ENCODE measurements around the gene IGSF9.

The IGSF9 gene

DNA sequence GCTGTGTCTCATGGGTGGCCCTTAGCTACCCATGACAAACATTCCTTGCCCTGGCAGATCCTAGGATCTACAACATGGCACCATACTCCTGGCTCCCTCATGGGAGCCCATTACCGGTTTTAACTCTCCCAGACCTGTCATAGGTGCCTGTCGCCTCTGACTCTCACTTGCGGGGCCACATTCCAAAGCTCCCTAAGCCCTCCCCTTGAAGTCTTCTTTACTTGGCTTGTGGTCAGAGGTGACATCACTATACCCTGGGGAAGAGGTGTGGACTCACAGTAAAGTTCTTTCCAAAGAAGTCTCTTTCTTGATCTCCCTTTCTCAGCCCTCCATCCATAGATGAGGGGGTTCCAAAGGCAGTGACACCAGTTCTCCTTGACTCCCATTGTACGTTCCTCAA lies 14.0 kb upstream of the IGSF9 start:
- TF ChIP-seq, protein P1, sequence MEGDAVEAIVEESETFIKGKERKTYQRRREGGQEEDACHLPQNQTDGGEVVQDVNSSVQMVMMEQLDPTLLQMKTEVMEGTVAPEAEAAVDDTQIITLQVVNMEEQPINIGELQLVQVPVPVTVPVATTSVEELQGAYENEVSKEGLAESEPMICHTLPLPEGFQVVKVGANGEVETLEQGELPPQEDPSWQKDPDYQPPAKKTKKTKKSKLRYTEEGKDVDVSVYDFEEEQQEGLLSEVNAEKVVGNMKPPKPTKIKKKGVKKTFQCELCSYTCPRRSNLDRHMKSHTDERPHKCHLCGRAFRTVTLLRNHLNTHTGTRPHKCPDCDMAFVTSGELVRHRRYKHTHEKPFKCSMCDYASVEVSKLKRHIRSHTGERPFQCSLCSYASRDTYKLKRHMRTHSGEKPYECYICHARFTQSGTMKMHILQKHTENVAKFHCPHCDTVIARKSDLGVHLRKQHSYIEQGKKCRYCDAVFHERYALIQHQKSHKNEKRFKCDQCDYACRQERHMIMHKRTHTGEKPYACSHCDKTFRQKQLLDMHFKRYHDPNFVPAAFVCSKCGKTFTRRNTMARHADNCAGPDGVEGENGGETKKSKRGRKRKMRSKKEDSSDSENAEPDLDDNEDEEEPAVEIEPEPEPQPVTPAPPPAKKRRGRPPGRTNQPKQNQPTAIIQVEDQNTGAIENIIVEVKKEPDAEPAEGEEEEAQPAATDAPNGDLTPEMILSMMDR (IDR thresholded peaks at IDR 0.05; ENCODE audit: control extremely low read depth, extremely low read depth, low read depth, missing control alignments) = no peak
- ChIA-PET CTCF (interaction anchor here (0.9 to 2.5 kb wide), 3 partner anchors 46 to 89 kb away, joined by 3 to 11 read pairs (median 9); no protein-coding TSS in a partner anchor), POLR2A (no interaction called here)
- no peak for DNase-seq (ENCODE audit: extremely low spot score)

DNA sequence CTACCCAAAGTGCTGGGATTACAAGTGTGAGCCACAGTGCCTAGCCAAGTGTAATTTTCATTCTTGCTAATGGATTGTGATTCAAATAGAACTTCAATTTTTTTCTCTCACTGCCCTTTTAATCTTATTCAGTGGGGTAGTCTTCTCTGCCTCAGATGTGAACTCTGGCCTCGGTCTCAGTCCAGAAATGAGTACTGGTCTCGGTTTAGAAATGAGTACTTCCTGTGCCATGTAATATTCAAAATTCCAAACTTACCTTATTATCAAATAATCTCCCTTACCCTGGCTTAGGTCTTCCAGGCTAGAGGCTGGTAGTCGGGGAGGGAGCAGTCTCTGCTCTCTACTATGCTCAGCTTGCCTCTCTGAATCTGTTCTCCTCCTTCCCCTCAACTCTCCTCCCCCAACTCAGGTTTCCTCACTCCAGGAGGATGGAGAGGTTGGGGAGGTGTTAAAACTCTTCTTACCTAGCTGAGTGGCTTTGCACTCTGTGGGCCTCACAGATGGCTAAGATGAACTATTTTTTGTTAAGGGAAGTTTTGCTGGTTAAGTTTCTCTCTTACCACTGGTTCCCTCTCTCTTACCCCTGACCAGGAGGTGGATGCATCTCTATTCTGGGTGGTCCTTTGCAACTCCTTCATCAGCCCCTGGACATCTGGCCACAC lies 13.4 kb upstream of the IGSF9 start:
- no peak for DNase-seq (ENCODE audit: extremely low spot score)
- ChIA-PET CTCF (interaction anchor here (0.9 to 2.5 kb wide), 7 partner anchors 12 to 160 kb away, joined by 3 to 11 read pairs (median 3); no protein-coding TSS in a partner anchor), POLR2A (no interaction called here)
- TF ChIP-seq, protein P1 (IDR thresholded peaks at IDR 0.05; ENCODE audit: control extremely low read depth, extremely low read depth, low read depth, missing control alignments) = no peak

DNA sequence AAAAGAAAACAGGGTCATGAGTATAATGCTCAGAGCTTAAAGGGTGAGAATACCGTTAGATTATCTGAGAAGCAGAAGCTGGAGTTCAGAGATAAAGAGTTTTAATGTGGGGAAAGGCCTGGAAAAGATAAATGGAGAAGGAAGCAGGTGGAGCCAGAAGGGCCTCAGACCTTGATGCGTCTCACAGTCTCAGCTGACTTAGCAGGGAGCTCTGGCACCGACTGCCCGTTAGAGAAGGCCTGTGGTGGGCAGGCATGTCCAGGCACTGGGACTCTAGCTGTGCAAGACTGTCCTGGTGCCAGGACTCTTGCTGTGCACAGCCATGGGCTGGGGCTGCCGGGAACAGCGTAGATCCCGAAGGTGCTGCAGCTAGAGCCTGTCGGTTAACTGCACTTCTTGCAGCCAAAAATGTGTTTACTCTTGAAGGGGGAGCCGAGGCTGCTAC lies 12.4 kb upstream of the IGSF9 start:
- no peak for DNase-seq (ENCODE audit: extremely low spot score)
- ChIA-PET CTCF (interaction anchor here (1.3 to 2.5 kb wide), 6 partner anchors 11 to 159 kb away, joined by 3 to 11 read pairs (median 5); no protein-coding TSS in a partner anchor), POLR2A (no interaction called here)
- TF ChIP-seq, protein P1 (IDR thresholded peaks at IDR 0.05; ENCODE audit: control extremely low read depth, extremely low read depth, low read depth, missing control alignments) = no peak

DNA sequence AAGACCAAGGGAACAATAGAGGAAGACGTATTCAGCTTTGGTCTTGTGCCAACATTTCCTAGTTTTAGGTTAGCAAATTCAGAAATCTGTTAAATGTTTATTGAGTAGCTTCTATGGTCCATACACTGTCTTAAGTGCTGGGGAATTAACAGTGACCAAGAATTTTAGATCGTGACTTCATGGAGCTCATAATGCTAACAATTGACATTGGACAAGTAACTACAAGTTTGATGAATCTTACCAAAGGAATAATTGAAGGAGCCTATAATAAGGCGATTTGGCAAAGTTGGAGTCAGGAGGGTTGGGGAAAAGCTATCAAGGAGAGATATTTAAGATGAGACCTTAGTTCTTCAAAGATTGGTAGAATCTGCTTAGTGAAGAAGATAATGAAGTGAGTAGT lies 10.0 kb upstream of the IGSF9 start:
- ChIA-PET POLR2A (no interaction called here), CTCF (interaction anchor here (1.0 to 2.1 kb wide), 5 partner anchors 9 to 53 kb away, joined by 3 to 10 read pairs (median 4); no protein-coding TSS in a partner anchor)
- DNase-seq (ENCODE audit: extremely low spot score) = no peak
- TF ChIP-seq, protein P1 (IDR thresholded peaks at IDR 0.05; ENCODE audit: control extremely low read depth, extremely low read depth, low read depth, missing control alignments) = no peak

DNA sequence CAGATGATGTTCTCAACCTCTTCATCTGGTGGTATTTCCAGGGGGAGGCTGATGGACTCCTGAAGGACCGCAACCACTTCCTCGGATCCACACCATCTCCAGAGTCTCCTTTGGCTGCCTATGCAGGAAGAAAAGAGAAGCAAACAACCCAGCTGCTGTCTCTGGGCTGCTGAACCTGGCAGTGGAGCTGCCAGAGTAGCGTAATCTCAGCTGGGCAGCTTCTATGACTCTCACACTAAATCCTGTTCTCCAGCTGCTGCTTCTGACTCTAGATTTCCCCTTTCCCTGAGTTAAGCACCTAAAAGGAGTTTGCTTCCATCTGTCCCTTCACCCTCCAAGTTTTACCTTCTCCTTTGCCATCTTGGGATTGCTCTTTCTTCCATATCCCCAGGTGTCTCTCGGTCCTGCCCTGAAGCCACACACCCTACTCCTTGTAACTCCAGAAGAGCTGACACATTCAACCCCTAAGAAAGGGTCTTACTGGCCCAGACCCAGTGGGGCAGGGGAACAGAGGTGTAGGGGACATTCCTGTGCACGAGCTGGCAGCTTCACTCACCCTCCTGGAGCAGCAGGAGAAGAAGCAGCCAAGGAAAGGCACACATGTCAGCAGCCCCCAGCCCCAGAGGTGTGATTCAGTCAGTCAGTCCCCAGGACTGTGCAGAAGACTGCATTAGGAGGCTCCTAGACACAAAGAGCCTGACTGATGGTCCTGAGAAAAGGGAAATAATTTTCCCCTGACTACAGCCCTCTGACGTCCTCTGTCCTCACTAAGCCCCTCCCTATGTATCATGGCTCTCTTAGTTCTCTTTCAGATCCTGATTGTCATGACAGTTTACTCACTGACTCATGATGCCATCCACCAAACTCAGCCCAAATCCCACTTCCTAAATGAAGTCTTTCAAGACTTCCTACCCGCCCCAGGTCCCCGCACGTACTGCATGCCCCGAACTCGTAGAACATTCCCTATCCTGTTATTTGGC lies 8.4 kb upstream of the IGSF9 start, which contains the start of gene SLAMF9:
SLAMF9 (minus strand) TSS at position 702 of the 980 bp plus-strand sequence; CDS start at position 602, 100 bp downstream.
- POLR2A ChIA-PET = no interaction called here

More for the DNA sequence above, 8.4 kb upstream of the IGSF9 start, which contains the start of gene SLAMF9:
- DNase-seq (ENCODE audit: extremely low spot score) = no peak
- CTCF ChIA-PET = interaction anchor here (0.8 to 2.1 kb wide), 8 partner anchors 16 to 154 kb away, joined by 3 to 8 read pairs (median 4); no protein-coding TSS in a partner anchor
- TF ChIP-seq, protein P1 (IDR thresholded peaks at IDR 0.05; ENCODE audit: control extremely low read depth, extremely low read depth, low read depth, missing control alignments) = no peak

Measured in GM10248 (cell line).